Right lobe of liver (tissue), 6 donors: ENCODE results near the gene SLC2A5. TPM values are rescaled to one million over a fixed set of nuclear protein-coding genes. Genes with fewer than 3 reads are reported as not detected.
A peak's percentile ranks its signal among the peaks of the same experiment; 100 is the strongest.

ENCODE experiments used
- ATAC-seq, 4 donors: fragments of 200-7000 bp; cut with Tn5 transposase; one replicate each; pipeline ENCODE4 v1.9.1; 2020; ENCODE audit warnings: mild to moderate bottlenecking in 4 of 4, moderate library complexity in 4 of 4
- DNase-seq, 3 donors: peaks; one replicate each; pipeline ENCODE4 v3.0.0-alpha.2; 2020
- H3K27ac ChIP-seq, 3 donors: fragments of 200-600 bp; one replicate each; pipeline ENCODE4 v1.8.0; 2022
- H3K27me3 ChIP-seq, 2 donors: fragments of 200-600 bp; one replicate each; pipeline ENCODE4 v1.8.0; 2022
- H3K36me3 ChIP-seq, 4 donors: fragments of 200-600 bp; sonication (generic) in 1 of 4; one replicate each; pipeline versions ENCODE4 v1.5.1 to v1.8.0; 2017 to 2022; ENCODE audit warnings: control low read depth in 1 of 4
- H3K4me1 ChIP-seq, 4 donors: fragments of 200-600 bp; sonication (generic) in 1 of 4; one replicate each; pipeline versions ENCODE4 v1.5.1 to v1.8.0; 2017 to 2022; ENCODE audit warnings: control low read depth in 1 of 4
- H3K4me3 ChIP-seq, 3 donors: fragments of 200-600 bp; one replicate each; pipeline ENCODE4 v1.8.0; 2022
- H3K9me3 ChIP-seq, 4 donors: fragments of 200-600 bp; sonication (generic) in 1 of 4; one replicate each; pipeline versions ENCODE4 v1.5.1 to v1.8.0; 2017 to 2022; ENCODE audit warnings: control low read depth in 1 of 4
- CTCF ChIP-seq, 4 donors: fragments of 200-600 bp in 3 of 4; fragments of 450-650 bp in 1 of 4; IDR thresholded peaks; one replicate each; pipeline versions ENCODE4 v1.5.1 to v1.8.0; 2016 to 2022; ENCODE audit warnings: antibody characterized with exemption in 4 of 4, mild to moderate bottlenecking in 2 of 4
- POLR2A ChIP-seq: fragments of 450-650 bp; IDR thresholded peaks from one replicate; pipeline ENCODE4 v1.6.1; 2017; ENCODE audit warnings: antibody characterized with exemption, mild to moderate bottlenecking
- WGBS: methylation state at CpG from one replicate; pipeline ENCODE4 v1.1.6; 2018; ENCODE audit warnings: low coverage, low lambda C conversion rate; ENCODE audit not compliant: insufficient coverage; ENCODE audit errors: missing lambda C conversion rate; 5-methylcytosine and 5-hydroxymethylcytosine counted together
- intact Hi-C, 2 donors: fragments of 100-400 bp; cut with DNase I; formaldehyde crosslinking; loops; one replicate each; pipeline versions ENCODE4 v1.11.2 to v1.14.1; 2022
- total RNA-seq, 6 experiments: library from RNA; depleted of rRNA in 2 of 6; stranded (reverse); fragments of >200 nt in 2 of 6; fragmentation: NEBNext Ultra II Directional in 3 of 6; extraction: Animal tissue kit (Norgen Biotek cat#: 25700) in 3 of 6; gene quantifications; one replicate each; pipeline versions ENCODE4 v1.1.0 to v1.2.4, GENCODE V29; 2016 to 2023
- donor health status: DM: no; HTN: yes; CAD: no.
- donor health status: DM: no; HTN: no; CAD: no.
- donor health status: DM: no; HTN: no; CAD: no.
- donor health status: DM: no; HTN: yes; CAD: no.
- donor health status: DM: no; HTN: yes; CAD: no.

SLC2A5 gene
- total RNA-seq, 6 experiments from 2014 or later: 0.19 to 3.5 (median 0.30) TPM

GRCh38 chr1:9070486-9070885 is 1.1 kb upstream of the SLC2A5 start:
- Histone ChIP-seq H3K27ac (no peak overlapping the region), H3K9me3 (no peaks in the 10 kb centered on the region), H3K36me3 (no peaks in the 10 kb centered on the region), H3K4me1 (no peaks in the 10 kb centered on the region), H3K4me3 (no peak overlapping the region), H3K27me3 (no peaks in the 10 kb centered on the region)
- intact Hi-C loops: no loop called here
- ATAC-seq (peak in 1 of 4 donors; percentile 18), DNase-seq (no peak)
- TF ChIP-seq POLR2A: no peak
- TF ChIP-seq CTCF (IDR thresholded peaks at IDR 0.05): no peak
- WGBS: 32% methylated on average over 7 of the region's 7 CpGs

GRCh38 chr1:9068981-9069325 is 482 bp downstream of the SLC2A5 start:
- DNase-seq (no peak), ATAC-seq (no peak)
- no peak overlapping the region for H3K4me3 ChIP-seq
- WGBS: 44% methylated on average over 4 of the region's 4 CpGs
- H3K27ac ChIP-seq: no peak overlapping the region
- H3K36me3 ChIP-seq: no peaks in the 10 kb centered on the region
- H3K27me3 ChIP-seq: no peaks in the 10 kb centered on the region
- TF ChIP-seq POLR2A (no peak), CTCF (IDR thresholded peaks at IDR 0.05) (no peak)
- intact Hi-C loops: no loop called here
- no peaks in the 10 kb centered on the region for H3K9me3 ChIP-seq
- H3K4me1 ChIP-seq: no peaks in the 10 kb centered on the region

- Histone ChIP-seq H3K27me3 (no peaks in the 10 kb centered on the region), H3K9me3 (no peaks in the 10 kb centered on the region), H3K36me3 (no peaks in the 10 kb centered on the region), H3K4me1 (no peaks in the 10 kb centered on the region), H3K4me3 (no peak overlapping the region), H3K27ac (no peak overlapping the region)
- intact Hi-C loops: no loop called here
- DNase-seq (peak in 1 of 3 donors; percentile 48), ATAC-seq (peak; percentile 28 to 73 (median 38))
- TF ChIP-seq CTCF (IDR thresholded peaks at IDR 0.05) (no peak), POLR2A (no peak)
- 76% methylated on average over 20 of the region's 24 CpGs for WGBS
Observed at GRCh38 chr1:9066945-9067807, 2.3 kb downstream of the SLC2A5 start.

- ATAC-seq (no peak), DNase-seq (no peak)
- intact Hi-C loops: no loop called here
- Histone ChIP-seq H3K4me3 (no peak overlapping the region), H3K27me3 (no peaks in the 10 kb centered on the region), H3K27ac (no peak overlapping the region), H3K9me3 (no peaks in the 10 kb centered on the region), H3K36me3 (no peaks in the 10 kb centered on the region), H3K4me1 (no peaks in the 10 kb centered on the region)
- WGBS: 63% methylated on average over 3 of the region's 7 CpGs
- no peak for TF ChIP-seq CTCF (IDR thresholded peaks at IDR 0.05)
- no peak for TF ChIP-seq POLR2A
Observed at GRCh38 chr1:9065213-9065751, 4.2 kb downstream of the SLC2A5 start.
